ENCODE data around the gene MGAT4B.
"Not testable (repeated sequence)": the region's sequence is repeated elsewhere in the genome, so short reads cannot be mapped to it uniquely, and the experiment has no call there.

The MGAT4B gene

GRCh38 chr5:179797741-179798140 lies 8.9 kb downstream of the MGAT4B start:
- H3K27ac ChIP-seq: no peak overlapping the region
- no peak for DNase-seq (ENCODE audit: low read depth, low spot score)

- no peak for DNase-seq (ENCODE audit: low read depth, low spot score)
- H3K27ac ChIP-seq: peak overlapping the region; percentile 69
Observed at GRCh38 chr5:179796877-179797608, 9.6 kb downstream of the MGAT4B start.

GRCh38 chr5:179795863-179796833 lies 10.5 kb downstream of the MGAT4B start:
- H3K27ac ChIP-seq: peak overlapping the region; percentile 69
- DNase-seq (ENCODE audit: low read depth, low spot score): no peak

GRCh38 chr5:179795049-179795862 lies 11.4 kb downstream of the MGAT4B start:
- no peak for DNase-seq (ENCODE audit: low read depth, low spot score)
- peak overlapping the region; percentile 69 for H3K27ac ChIP-seq

GRCh38 chr5:179794575-179794974 lies 12.1 kb downstream of the MGAT4B start:
- no peak for DNase-seq (ENCODE audit: low read depth, low spot score)
- no peak overlapping the region for H3K27ac ChIP-seq

- H3K27ac ChIP-seq: no peak overlapping the region
Observed at GRCh38 chr5:179794171-179794570, 12.5 kb downstream of the MGAT4B start.

GRCh38 chr5:179793468-179794139 lies 13.1 kb downstream of the MGAT4B start, which contains the start of gene LTC4S:
Gene LTC4S, plus strand, starts transcription at chr5:179793986. Its CDS starts 95 bp downstream, at chr5:179794081.
- H3K27ac ChIP-seq: no peak within 1 kb of the TSS
- no peak for DNase-seq (ENCODE audit: low read depth, low spot score)

More at GRCh38 chr5:179794171-179794570, 12.5 kb downstream of the MGAT4B start:
- no peak for DNase-seq (ENCODE audit: low read depth, low spot score)

GRCh38 chr5:179792612-179793467 lies 13.8 kb downstream of the MGAT4B start:
- no peak overlapping the region for H3K27ac ChIP-seq
- DNase-seq (ENCODE audit: low read depth, low spot score): no peak

- DNase-seq (ENCODE audit: low read depth, low spot score): no peak
- H3K27ac ChIP-seq: no peak overlapping the region
Observed at GRCh38 chr5:179791881-179792611, 14.6 kb downstream of the MGAT4B start.

- not testable (repeated sequence) for H3K27ac ChIP-seq; DNase-seq (ENCODE audit: low read depth, low spot score)
Observed at GRCh38 chr5:179789278-179789677, 17.4 kb downstream of the MGAT4B start.

GRCh38 chr5:179788193-179788854 lies 18.3 kb downstream of the MGAT4B start:
- DNase-seq (ENCODE audit: low read depth, low spot score): no peak
- H3K27ac ChIP-seq: no peak overlapping the region

GRCh38 chr5:179786861-179787260 lies 19.8 kb downstream of the MGAT4B start:
- H3K27ac ChIP-seq: no peak overlapping the region
- DNase-seq (ENCODE audit: low read depth, low spot score): no peak

- H3K27ac ChIP-seq: no peak overlapping the region
- no peak for DNase-seq (ENCODE audit: low read depth, low spot score)
Observed at GRCh38 chr5:179783128-179783527, 23.5 kb downstream of the MGAT4B start.

- H3K27ac ChIP-seq: no peak overlapping the region
- DNase-seq (ENCODE audit: low read depth, low spot score): no peak
Observed at GRCh38 chr5:179781846-179782245, 24.8 kb downstream of the MGAT4B start.

- no peak for DNase-seq (ENCODE audit: low read depth, low spot score)
- H3K27ac ChIP-seq: no peak overlapping the region
Observed at GRCh38 chr5:179780362-179780761, 26.3 kb downstream of the MGAT4B start.

GRCh38 chr5:179779826-179780225 lies 26.8 kb downstream of the MGAT4B start:
- no peak for DNase-seq (ENCODE audit: low read depth, low spot score)
- H3K27ac ChIP-seq: no peak overlapping the region

GRCh38 chr5:179778591-179778990 lies 28.1 kb downstream of the MGAT4B start:
- no peak for DNase-seq (ENCODE audit: low read depth, low spot score)

GRCh38 chr5:179777909-179778308 lies 28.8 kb downstream of the MGAT4B start:
- no peak for DNase-seq (ENCODE audit: low read depth, low spot score)
- H3K27ac ChIP-seq: no peak overlapping the region

More at GRCh38 chr5:179778591-179778990, 28.1 kb downstream of the MGAT4B start:
- no peak overlapping the region for H3K27ac ChIP-seq

Measured in epithelial cell of prostate (primary cell).